Skin epidermis (tissue), 12 donors: ENCODE data around the gene USPL1.

Experiments used
- H3K27ac ChIP-seq, 21 experiments: fragments of 200-600 bp; sonication (generic) in 11 of 21; one replicate each; pipeline ENCODE4 v1.5.0; 2020; ENCODE audit warnings: mild to moderate bottlenecking in 3 of 21, inconsistent platforms in 2 of 21, moderate library complexity in 2 of 21
- H3K4me3 ChIP-seq, 7 experiments: fragments of 200-600 bp; sonication (generic) in 2 of 7; one replicate each; pipeline ENCODE4 v1.5.0; 2020; ENCODE audit warnings: inconsistent platforms in 2 of 7, mild to moderate bottlenecking in 2 of 7, moderate library complexity in 1 of 7

Gene USPL1

GRCh38 chr13:30685987-30686386, 68.3 kb downstream of the USPL1 start:
- H3K27ac ChIP-seq = no peak overlapping the region
- H3K4me3 ChIP-seq = no peak overlapping the region

- Histone ChIP-seq H3K4me3 (no peak overlapping the region), H3K27ac (no peak overlapping the region)
Measured at GRCh38 chr13:30687601-30688000, 69.9 kb downstream of the USPL1 start.

GRCh38 chr13:30689752-30690151, 72.0 kb downstream of the USPL1 start:
- peak overlapping the region in 3 of 7 experiments; percentile 27 to 43 (median 30) for H3K4me3 ChIP-seq
- H3K27ac ChIP-seq = peak overlapping the region in 18 of 21 experiments; percentile 6 to 83 (median 70)

GRCh38 chr13:30690282-30691188, 72.8 kb downstream of the USPL1 start:
- peak overlapping the region in 20 of 21 experiments; percentile 6 to 83 (median 68) for H3K27ac ChIP-seq
- peak overlapping the region; percentile 2 to 43 (median 24) for H3K4me3 ChIP-seq

GRCh38 chr13:30692113-30692512, 74.4 kb downstream of the USPL1 start:
- no peak overlapping the region for H3K4me3 ChIP-seq
- H3K27ac ChIP-seq = no peak overlapping the region

- H3K27ac ChIP-seq = peak overlapping the region in 5 of 21 experiments; percentile 6 to 33 (median 28)
- H3K4me3 ChIP-seq = no peak overlapping the region
Measured at GRCh38 chr13:30696278-30697176, 78.8 kb downstream of the USPL1 start.

GRCh38 chr13:30697177-30697953, 79.6 kb downstream of the USPL1 start:
- Histone ChIP-seq H3K4me3 (no peak overlapping the region), H3K27ac (peak overlapping the region in 5 of 21 experiments; percentile 11 to 63 (median 51))

- peak overlapping the region in 4 of 21 experiments; percentile 11 to 63 (median 47) for H3K27ac ChIP-seq
Measured at GRCh38 chr13:30697996-30698401, 80.3 kb downstream of the USPL1 start.

GRCh38 chr13:30698488-30699005, 80.8 kb downstream of the USPL1 start:
- Histone ChIP-seq H3K27ac (peak overlapping the region in 2 of 21 experiments; percentile 11 to 61), H3K4me3 (no peak overlapping the region)

More at GRCh38 chr13:30697996-30698401, 80.3 kb downstream of the USPL1 start:
- no peak overlapping the region for H3K4me3 ChIP-seq

GRCh38 chr13:30700364-30700763, 82.6 kb downstream of the USPL1 start:
- no peak overlapping the region for H3K4me3 ChIP-seq
- H3K27ac ChIP-seq = no peak overlapping the region

- H3K27ac ChIP-seq = no peak overlapping the region
- H3K4me3 ChIP-seq = no peak overlapping the region
Measured at GRCh38 chr13:30702006-30702405, 84.3 kb downstream of the USPL1 start.

- no peak overlapping the region for H3K27ac ChIP-seq
- H3K4me3 ChIP-seq = no peak overlapping the region
Measured at GRCh38 chr13:30704596-30704995, 86.9 kb downstream of the USPL1 start.

GRCh38 chr13:30705680-30706079, 88.0 kb downstream of the USPL1 start:
- Histone ChIP-seq H3K27ac (no peak overlapping the region), H3K4me3 (no peak overlapping the region)

GRCh38 chr13:30708541-30708940, 90.8 kb downstream of the USPL1 start:
- no peak overlapping the region for H3K4me3 ChIP-seq
- H3K27ac ChIP-seq = no peak overlapping the region
